Fibroblast of skin of scalp (primary cell): ENCODE measurements around the gene PRKCB.

ENCODE experiments used
- DNase-seq: peaks from one replicate; pipeline ENCODE4 v3.0.0-alpha.2; 2013

Gene PRKCB

GRCh38 chr16:23866621-23867020 lies 30.8 kb downstream of the PRKCB start:
- no peak for DNase-seq

GRCh38 chr16:23867566-23867965 lies 31.8 kb downstream of the PRKCB start:
- DNase-seq, result no peak

DNA sequence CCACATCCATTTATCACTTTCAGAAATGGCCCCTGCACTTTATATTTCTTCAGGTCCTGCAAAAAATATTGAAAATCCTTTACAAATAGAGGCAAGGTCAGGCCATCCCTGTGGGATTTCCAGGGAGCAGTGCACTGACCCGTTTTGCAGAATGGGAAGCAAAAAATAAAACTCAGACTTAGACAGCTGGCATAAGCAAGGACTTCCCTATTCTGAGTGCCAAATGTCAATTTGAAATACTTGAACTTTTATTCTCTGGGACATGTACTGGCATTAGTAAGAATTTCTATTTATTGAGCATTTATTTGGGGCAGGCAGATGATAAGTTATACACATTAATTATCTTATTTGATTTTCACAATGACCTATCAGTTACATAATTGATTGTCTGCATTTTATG lies 32.4 kb downstream of the PRKCB start:
- DNase-seq, result no peak

GRCh38 chr16:23869052-23869451 lies 33.3 kb downstream of the PRKCB start:
- no peak for DNase-seq

DNA sequence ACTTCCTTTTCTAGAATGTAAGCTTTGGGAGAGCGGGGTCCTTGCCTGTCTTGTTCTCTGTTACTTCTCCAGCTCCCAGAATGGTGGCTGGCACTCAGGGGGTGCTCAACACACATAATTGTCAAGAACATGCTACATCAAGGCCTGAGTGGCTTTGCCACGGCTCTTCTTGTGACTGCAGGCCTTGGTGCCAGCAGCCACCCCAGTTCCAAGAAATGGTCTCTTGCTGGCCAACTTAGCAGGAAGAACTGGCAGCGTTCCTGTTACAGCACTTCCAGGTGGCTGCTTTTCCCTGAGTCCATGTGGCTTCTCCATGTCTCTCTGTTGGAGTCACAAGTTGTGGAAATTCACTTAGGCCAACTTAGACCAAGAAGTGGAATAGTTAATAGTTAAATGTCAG lies 36.1 kb downstream of the PRKCB start:
- DNase-seq, result no peak

DNA sequence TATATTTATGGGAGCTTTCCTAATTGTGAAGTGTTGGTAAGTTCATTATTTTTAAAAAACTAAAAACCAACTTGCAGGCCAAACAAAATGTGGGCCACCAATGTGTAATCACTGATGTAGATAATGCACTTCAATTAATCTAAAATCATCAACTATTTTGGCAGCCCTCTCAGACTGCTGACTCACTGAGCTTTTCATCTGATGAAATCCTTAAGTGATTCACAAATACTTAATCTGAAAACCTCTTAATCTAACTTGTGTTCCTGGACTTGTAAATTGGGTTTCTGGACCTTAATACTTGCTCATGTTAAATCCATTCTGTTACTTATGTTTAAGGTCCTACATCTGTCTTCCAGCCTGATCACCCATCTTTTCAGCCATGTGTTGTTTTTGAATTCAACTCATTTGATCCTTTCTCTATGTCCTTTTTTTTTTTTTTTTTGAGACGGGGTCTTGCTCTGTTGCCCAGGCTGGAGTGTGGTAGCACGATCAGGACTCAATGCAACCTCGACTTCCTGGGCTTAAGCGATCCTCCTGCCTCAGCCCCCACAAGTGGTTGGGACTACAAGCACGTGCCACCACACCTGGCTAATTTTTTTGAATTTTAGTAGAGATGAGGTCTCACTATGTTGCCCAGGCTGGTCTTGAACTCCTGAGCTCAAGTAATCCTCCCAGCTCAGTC lies 39.0 kb downstream of the PRKCB start:
- DNase-seq, result no peak

- DNase-seq, result no peak
Observed at GRCh38 chr16:23876256-23876896, 40.6 kb downstream of the PRKCB start.

- DNase-seq, result no peak
Observed at GRCh38 chr16:23877107-23878070, 41.6 kb downstream of the PRKCB start.

DNA sequence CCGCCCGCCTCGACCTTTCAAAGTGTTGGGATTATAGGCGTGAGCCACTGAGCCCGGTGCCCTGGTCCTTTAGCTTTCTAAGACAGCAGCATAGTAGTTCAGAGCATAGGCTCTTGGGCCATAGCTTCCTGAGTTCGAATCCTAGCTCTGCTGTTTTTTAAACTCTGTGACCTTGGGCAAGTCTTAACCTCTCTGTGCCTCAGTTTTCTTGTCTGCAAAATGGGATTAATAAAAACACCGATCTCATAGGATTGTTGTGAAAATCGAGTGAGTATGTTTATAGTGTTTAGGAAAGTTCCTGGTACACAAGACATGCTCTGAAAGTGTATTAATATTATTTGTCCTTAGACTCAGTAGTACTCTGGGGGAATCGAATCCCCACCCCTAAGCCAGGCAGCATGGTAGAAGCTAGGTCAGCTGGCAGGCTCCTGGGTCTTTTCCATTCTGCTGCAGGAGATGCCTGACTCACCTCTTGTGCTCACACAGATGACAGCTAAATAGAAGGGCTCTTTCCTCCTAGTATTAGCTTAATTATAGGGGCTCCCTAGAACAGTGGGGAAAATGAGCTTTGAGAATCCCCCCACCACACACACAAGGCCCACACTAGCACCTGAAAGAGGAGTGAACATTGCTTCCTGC lies 44.1 kb downstream of the PRKCB start:
- no peak for DNase-seq

GRCh38 chr16:23889189-23889588 lies 53.4 kb downstream of the PRKCB start:
- no peak for DNase-seq

DNA sequence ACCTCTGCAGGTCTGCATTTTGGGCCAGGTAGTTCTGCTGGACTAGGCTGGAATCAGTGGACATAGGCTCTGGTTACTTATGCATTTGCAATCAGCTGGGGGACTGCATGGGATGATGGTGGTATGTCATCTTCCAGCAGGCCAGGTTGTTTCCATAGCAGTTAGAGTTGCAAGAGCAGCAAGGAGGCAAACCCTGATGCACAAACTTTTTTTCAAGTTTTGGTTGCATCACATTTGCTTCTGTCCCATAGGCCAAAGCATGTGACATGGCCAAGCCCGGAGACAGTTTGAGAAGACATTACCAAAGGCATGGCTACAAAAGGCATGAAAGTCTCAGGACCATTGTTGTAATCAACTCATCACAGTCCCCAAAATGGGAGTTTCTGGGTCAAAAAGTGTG lies 58.2 kb downstream of the PRKCB start:
- no peak for DNase-seq

- DNase-seq, result no peak
Observed at GRCh38 chr16:23895052-23895451, 59.3 kb downstream of the PRKCB start.

- no peak for DNase-seq
Observed at GRCh38 chr16:23896832-23897821, 61.3 kb downstream of the PRKCB start.

- DNase-seq, result no peak
Observed at GRCh38 chr16:23898682-23899430, 63.1 kb downstream of the PRKCB start.

DNA sequence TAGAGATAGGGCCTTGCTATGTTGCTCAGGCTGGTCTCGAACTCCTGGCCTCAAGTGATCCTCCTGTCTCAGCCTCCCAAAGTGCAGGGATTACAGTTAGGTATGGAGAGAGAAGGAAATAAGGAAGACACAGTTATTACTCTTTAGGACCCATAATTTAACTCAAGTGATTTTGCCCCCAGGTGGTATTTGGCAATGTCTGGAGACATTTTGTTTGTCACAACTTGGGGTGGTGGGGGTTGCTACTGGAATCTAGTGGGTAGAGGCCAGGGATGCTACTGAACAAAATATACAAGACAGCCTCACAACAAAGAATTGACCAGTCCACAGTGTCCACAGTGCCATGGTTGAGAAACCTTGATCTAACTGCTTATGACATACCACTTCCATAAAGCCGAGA lies 64.1 kb downstream of the PRKCB start:
- DNase-seq, result no peak

GRCh38 chr16:23900480-23901177 lies 64.8 kb downstream of the PRKCB start:
- no peak for DNase-seq

GRCh38 chr16:23901178-23902033 lies 65.6 kb downstream of the PRKCB start:
- DNase-seq, result no peak

GRCh38 chr16:23902034-23902747 lies 66.4 kb downstream of the PRKCB start:
- no peak for DNase-seq
